HL-60/S4 treated with phorbol 12-myristate 13-acetate at 8.2 ng/mL for 4 days and 3 days (cell line): ENCODE results near the gene XIST.
"Not testable (repeated sequence)": the region's sequence is repeated elsewhere in the genome, so short reads cannot be mapped to it uniquely, and the experiment has no call there.

Experiments used
- in situ Hi-C: fragments of 300-500 bp; cut with MboI; formaldehyde crosslinking; loops from 2 replicates; pipeline ENCODE4 v1.15.0; 2022; ENCODE audit warnings: low sequenced_read_pairs

XIST gene

DNA sequence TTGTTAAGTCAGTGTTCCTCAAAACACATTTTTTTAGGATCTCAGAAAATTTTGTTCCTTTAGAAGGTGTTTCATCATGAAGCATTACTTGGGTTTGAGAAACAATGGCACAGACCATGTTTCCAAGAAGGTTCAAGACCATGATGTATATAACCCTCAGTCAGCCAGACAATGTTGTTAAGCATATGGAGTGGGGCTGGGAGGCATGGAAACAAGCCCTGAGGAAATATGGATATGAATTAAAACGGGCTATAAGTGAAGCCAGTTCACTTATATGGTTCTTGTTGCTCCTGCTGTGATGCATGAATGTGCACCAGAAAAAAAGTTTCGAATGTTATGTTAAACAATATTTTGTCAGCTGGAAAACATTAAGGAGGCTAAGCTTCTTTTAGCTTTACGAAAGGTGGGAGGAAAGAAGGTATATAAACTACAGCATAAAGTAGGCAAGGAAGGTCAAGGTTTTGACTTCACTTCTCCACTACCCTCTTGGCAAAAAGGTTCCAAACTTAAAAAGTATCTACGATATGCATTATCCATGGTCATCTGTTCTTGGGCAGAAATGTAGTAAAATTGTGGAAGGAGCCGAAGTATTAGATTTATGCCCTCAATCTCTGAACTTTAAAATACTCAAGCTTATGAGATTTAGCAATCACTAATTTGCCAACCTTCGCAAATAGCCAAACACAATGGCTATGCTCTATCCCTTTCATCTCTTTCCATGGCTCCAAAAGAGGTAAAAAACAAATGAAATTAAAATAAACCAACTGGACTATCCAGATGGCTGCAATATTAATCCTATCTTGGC, 12.2 kb downstream of the XIST start:
- in situ Hi-C loops = no loop called here

DNA sequence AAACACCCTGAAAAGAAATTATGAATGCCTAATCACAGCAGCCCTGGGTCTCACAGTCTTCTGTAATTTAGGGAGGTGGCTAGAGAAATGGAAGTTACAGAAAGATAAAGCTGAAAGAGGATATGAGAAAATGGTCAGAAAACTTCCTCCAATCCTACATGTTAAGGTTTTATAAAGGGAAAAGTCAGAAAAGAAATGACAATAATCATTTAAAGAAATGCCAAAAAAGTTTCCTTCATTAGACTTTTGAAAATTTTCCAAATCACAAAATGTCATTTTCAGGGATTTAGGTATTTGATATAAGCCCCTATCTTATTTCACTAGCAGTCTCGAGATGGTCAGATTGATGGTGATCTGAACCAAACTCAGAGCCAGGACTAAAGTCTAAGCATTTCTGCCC, 13.4 kb downstream of the XIST start:
- in situ Hi-C loops = no loop called here

GRCh38 chrX:73838123-73838522, 14.4 kb downstream of the XIST start:
- in situ Hi-C loops = no loop called here

GRCh38 chrX:73836956-73837477, 15.5 kb downstream of the XIST start:
- in situ Hi-C loops = no loop called here

GRCh38 chrX:73834219-73834618, 18.3 kb downstream of the XIST start:
- in situ Hi-C loops = no loop called here

DNA sequence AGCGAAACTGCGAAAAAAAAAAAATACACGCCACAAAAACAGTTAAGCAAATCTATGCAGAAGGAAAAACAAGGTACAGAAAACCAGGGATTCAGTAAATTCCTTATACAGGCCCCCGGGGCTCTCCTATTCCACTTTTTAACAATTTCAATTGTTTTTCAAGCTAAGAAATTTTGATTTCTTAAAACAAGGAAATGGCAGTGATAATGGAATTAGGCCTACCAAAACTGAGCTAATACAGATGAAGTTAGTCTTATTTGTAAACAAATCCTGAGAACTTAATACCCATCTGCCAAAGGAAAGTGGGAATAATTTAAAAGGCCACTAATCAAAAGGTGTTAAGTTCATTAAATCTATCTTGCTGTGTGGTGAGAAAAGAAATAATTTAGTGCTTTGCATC, 20.2 kb downstream of the XIST start:
- in situ Hi-C loops = no loop called here

DNA sequence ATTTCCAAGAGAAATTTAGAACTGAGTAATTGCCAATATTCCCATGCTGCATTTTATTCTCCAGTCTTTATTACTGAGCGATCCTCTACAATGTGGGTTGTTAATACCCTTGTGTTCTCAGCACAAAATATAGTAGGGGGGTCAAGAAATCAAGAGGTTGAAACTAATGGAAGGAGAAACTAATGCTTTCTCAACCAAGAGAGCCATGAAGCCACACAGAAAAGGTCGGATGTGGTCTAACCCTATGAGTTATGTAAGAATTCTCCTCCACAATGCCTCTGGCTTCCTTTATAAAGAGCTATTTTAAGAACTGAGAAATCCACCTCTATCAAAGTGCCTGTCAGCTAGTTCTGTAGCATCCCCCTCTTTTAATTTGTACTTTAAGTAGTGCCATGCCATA, 21.0 kb downstream of the XIST start:
- in situ Hi-C loops = no loop called here

- in situ Hi-C loops = no loop called here
These were observed 21.8 kb downstream of the XIST start for GRCh38 chrX:73830489-73831414.

DNA sequence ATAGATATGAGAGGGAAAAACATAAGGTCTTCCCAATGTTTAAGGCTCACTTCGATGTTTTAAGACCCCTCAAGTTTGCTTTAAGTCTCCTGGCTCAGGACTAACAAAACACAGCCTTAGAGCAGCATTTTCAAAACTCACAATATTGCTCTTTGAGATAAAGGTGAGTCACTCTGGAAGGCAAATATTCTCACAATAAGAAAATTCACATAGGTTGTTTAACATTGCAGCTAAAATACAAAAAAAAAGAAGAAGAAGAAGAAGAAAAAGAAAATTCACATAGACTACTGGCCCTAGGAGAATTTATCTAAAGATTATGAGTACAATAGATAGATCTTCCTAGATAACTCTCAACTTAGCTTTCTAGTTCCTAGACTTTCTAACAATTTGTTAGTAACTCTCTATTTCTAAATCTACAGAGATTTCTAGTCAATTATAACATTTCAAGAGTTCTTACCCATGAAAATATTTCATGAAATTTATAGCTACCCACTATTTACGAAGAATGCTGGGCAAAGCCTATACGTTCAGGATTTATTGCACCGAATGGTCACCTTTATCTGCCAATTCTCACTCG, 22.5 kb downstream of the XIST start:
- in situ Hi-C loops = no loop called here

- in situ Hi-C loops = no loop called here
These were observed 24.3 kb downstream of the XIST start for GRCh38 chrX:73828080-73828720.

DNA sequence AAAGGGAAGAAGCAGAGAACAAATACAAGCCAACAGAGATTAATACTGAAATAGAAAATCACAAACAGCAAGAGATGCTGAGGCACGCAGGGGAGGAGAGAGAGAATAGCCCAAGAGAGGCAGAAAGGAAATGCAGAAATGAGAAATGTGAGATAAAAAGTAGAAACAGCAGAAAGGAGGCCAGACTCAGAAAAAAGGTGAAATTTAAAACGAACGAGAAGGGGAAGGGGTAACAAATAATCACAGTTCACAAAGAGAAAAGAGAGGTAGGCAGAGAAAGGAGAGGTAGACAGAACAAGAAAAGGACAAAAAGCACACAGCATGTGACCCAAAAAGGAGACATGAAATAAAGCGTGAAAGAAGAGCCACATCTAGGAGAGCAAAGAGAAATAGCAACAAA, 25.1 kb downstream of the XIST start:
- in situ Hi-C loops = no loop called here

DNA sequence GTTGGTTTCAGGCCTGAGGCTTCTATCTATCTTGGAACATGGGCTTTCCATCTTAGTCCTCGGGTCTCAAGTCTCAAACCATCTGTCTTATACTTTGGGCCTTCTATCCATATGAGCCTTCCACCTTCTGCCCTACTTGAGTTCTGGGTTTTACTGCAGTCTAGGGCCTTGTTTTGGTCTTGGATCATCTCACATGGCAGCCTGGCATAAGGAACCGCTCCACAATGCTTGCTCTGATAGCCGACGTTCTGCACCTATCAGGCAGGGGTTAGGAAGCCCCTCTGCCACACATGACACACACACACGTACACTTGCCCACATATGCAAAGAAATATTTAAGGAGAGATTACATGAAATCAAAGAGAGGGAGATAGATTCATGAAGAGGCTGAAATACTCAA, 25.5 kb downstream of the XIST start:
- in situ Hi-C loops = no loop called here

- in situ Hi-C loops = no loop called here
These were observed 26.9 kb downstream of the XIST start for GRCh38 chrX:73825569-73825968.

DNA sequence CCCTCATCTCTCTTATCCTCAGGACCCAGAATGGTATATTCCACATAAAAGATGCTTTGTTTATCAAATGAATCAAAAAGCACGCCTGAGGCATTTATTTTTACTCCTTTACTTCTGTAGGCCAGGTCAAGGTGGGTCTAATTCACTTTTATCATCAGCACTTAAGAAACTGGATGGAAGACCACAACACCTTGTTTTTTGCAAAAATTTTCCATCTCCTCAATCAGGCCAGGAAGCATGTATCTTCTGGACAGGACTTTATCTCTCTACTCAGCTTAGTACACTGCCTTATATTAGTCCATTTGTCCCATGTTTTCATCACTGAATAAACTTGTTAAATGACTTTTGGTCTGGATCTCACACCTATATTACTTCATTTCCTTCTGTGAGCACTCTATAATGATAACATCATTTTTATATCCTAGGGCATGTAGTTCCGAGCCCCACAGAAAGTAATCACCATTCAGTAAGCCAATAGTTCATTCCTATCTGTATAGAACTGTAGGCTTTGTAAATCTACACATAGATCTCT, 29.0 kb downstream of the XIST start:
- in situ Hi-C loops = no loop called here

- in situ Hi-C loops = no loop called here
These were observed 29.7 kb downstream of the XIST start for GRCh38 chrX:73822775-73823174.

GRCh38 chrX:73821921-73822559, 30.5 kb downstream of the XIST start:
- in situ Hi-C loops = no loop called here

DNA sequence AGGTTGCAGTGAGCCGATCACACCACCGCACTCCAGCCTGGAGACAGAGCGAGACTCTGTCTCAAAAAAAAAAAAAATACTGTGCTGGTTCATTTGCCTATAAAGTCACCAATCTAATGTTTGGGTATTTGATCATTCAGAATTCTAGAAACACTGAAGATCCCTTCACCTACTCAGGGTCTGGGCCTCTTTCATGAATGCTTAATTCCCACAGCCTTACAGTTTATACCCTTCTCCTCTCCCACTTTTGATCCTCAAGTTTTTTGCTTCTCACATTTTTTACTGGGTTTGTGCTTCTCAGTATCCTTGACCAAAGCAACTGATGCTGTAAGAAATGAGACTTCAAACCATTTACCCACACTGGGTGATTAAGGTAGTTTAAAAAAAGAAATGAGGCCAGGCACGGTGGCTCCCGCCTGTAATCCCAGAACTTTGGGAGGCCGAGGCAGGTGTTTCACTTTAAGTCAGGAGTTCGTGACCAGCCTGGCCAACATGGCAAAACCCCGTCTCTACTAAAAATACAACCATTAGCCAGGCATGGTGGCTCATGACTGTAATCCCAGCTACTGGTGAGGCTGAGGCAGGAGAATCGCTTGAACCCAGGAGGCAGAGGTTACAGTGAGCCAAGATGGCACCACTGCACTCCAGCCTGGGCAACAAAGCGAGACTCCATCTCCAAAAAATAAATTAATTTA, 32.5 kb downstream of the XIST start:
- in situ Hi-C loops = not testable (repeated sequence)

- in situ Hi-C loops = no loop called here
These were observed 34.1 kb downstream of the XIST start for GRCh38 chrX:73818200-73819116.
